Epithelial cell of proximal tubule (primary cell): ENCODE data around the gene CORIN. TPM values are rescaled to one million over a fixed set of nuclear protein-coding genes. Genes with fewer than 3 reads are reported as not detected.

Experiments used
- DNase-seq: peaks from one replicate; pipeline ENCODE4 v3.0.0-alpha.2; 2011; ENCODE audit warnings: low read depth
- H3K4me3 ChIP-seq: 2 replicates; pipeline ENCODE4 v1.5.1; 2011; ENCODE audit warnings: low read depth, mild to moderate bottlenecking, low read length
- total RNA-seq: library from RNA; depleted of rRNA; stranded (reverse); fragments of >200 nt; gene quantifications from 2 replicates; pipeline ENCODE4 v1.2.3, GENCODE V29; 2015
- TF ChIP-seq, protein P1 (sequence below): conservative IDR thresholded peaks from 2 replicates; pipeline ENCODE4 v1.5.1; 2012; ENCODE audit warnings: low read depth, mild to moderate bottlenecking, low read length

The CORIN gene
- total RNA-seq, 1 donor from 2014 or later = 0.12 TPM

DNA sequence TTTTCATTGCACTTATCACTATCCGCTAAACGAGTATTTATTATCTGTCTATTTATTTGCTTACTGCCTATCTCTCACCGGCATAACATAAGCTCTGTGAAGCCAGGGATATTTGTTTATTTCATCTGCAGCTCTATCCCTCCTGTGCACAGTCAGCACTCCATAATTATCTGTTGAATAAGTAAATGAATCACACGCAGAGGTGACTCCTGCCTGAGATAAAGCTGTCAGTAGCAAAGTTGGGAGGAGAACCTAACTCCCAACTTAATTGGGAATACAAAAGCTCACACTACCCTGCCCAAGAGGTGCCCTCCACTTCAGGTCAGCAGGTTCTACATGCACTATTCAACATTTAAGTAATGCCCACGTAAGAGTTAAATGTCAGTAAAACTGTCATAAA lies 85.7 kb downstream of the CORIN start:
- DNase-seq = no peak
- TF ChIP-seq, protein P1, sequence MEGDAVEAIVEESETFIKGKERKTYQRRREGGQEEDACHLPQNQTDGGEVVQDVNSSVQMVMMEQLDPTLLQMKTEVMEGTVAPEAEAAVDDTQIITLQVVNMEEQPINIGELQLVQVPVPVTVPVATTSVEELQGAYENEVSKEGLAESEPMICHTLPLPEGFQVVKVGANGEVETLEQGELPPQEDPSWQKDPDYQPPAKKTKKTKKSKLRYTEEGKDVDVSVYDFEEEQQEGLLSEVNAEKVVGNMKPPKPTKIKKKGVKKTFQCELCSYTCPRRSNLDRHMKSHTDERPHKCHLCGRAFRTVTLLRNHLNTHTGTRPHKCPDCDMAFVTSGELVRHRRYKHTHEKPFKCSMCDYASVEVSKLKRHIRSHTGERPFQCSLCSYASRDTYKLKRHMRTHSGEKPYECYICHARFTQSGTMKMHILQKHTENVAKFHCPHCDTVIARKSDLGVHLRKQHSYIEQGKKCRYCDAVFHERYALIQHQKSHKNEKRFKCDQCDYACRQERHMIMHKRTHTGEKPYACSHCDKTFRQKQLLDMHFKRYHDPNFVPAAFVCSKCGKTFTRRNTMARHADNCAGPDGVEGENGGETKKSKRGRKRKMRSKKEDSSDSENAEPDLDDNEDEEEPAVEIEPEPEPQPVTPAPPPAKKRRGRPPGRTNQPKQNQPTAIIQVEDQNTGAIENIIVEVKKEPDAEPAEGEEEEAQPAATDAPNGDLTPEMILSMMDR = no peak
- no peak overlapping the region for H3K4me3 ChIP-seq

- DNase-seq = no peak
- TF ChIP-seq, protein P1 = no peak
These were observed 87.1 kb downstream of the CORIN start for GRCh38 chr4:47750788-47751187.

DNA sequence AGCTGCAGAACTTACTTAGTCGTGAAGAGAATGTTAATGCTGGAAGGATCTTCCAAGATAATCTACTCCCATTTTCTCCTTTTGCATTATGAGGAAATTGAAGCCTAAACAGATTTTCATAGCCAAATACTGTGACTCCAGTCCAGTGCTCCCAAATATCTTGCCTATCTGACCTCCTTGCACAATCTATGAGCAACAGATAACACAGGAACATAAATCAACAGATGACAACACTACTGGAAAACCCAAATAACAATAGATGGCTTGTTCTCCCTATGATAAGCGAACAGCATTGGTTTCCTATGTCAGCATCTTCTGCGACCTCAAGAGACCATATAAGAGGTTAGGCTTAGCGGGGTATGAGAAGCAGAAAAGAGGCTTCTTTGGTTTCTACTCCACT lies 88.0 kb downstream of the CORIN start:
- TF ChIP-seq, protein P1 = no peak
- DNase-seq = no peak
- H3K4me3 ChIP-seq = no peak overlapping the region

More at GRCh38 chr4:47750788-47751187, 87.1 kb downstream of the CORIN start:
- H3K4me3 ChIP-seq = no peak overlapping the region

DNA sequence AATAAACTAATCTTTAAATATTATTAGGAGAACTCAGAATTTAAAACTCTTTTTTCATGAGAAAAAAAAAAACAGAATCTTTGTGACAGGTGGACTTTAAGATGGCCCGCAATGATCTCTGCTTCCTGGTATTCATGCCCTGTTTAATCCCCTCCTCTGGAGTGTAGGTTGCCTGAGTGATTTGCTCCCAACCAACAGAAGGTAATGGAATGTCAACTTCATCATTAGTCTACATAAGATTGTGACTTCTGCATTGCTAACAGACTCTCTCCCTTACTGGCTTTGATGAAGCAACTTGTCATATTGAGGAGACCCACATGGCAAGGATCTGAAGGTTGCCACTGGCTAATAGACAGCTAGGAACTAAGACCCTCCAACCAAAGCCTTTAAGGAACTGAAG lies 88.8 kb downstream of the CORIN start:
- TF ChIP-seq, protein P1 = no peak
- DNase-seq = no peak
- H3K4me3 ChIP-seq = no peak overlapping the region

GRCh38 chr4:47747846-47748494 lies 89.9 kb downstream of the CORIN start:
- DNase-seq = no peak
- TF ChIP-seq, protein P1 = no peak
- no peak overlapping the region for H3K4me3 ChIP-seq

- no peak overlapping the region for H3K4me3 ChIP-seq
- DNase-seq = no peak
- TF ChIP-seq, protein P1 = no peak
These were observed 90.7 kb downstream of the CORIN start for GRCh38 chr4:47747211-47747610.

DNA sequence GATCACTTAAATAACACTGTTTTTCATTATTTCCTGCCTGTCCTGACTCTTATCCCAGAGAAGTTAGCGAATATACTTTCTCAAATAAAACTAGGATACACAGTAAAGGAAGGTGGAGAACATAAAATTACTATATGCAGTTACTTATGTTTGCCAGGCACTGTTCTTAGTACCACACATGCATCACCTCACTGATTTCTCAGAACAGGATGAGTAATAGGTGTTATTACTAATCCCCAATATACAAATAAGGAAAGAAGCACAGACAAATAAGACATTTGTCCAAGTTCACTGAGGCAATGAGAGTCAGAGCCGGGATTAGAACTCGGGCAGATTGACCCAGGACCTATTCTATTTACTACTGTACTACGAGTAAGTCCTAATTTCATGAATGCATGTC lies 91.7 kb downstream of the CORIN start:
- TF ChIP-seq, protein P1 = no peak
- H3K4me3 ChIP-seq = no peak overlapping the region
- no peak for DNase-seq
